ENCODE measurements around the gene FZD1. TPM values are rescaled to one million over a fixed set of nuclear protein-coding genes. Genes with fewer than 3 reads are reported as not detected.

Gene FZD1
- total RNA-seq, 1 experiment from 2014 or later: 3.7 TPM

GRCh38 chr7:91228927-91229558 lies 35.2 kb upstream of the FZD1 start:
- ATAC-seq: no peak
- POLR2A ChIA-PET: no interaction called here
- intact Hi-C loops (cut with micrococcal nuclease): no loop called here
- Histone ChIP-seq H3K27ac (ENCODE audit: low read depth, low read length) (no peak overlapping the region), H3K79me2 (ENCODE audit: insufficient read depth, low read length) (no peaks in the 10 kb centered on the region), H2AFZ (ENCODE audit: low read depth, low read length, poor library complexity, severe bottlenecking) (no peak overlapping the region), H3K9me3 (ENCODE audit: control insufficient read depth in 1 of 2, insufficient read depth in 1 of 2, low read depth in 1 of 2, low read length in 2 of 2) (no peaks in the 10 kb centered on the region), H3K36me3 (ENCODE audit: control insufficient read depth in 1 of 2, insufficient read depth in 2 of 2, low read length in 2 of 2) (no peaks in the 10 kb centered on the region), H3K9ac (ENCODE audit: low read length) (no peak overlapping the region), H3K4me1 (ENCODE audit: control insufficient read depth in 1 of 2, insufficient read depth in 2 of 2, low read length in 2 of 2) (no peaks in the 10 kb centered on the region), H3K4me2 (ENCODE audit: low read length) (no peak overlapping the region), H3K4me3 (replicated peaks in 1 of 2; ENCODE audit: low read depth in 1 of 2, low read length in 2 of 2) (no peak overlapping the region), H3K9me2 (ENCODE audit: insufficient read depth) (no peaks in the 10 kb centered on the region), H4K20me1 (ENCODE audit: insufficient read depth) (no peaks in the 10 kb centered on the region), H3K27me3 (ENCODE audit: insufficient read depth, low read length) (peaks cover 30% of the 10 kb centered on the region; the same call in 1 of the 2 replicates)
- RAD21 ChIA-PET (ENCODE audit: low non-redundant PET in 1 of 2, low total read pairs in 2 of 2, uncharacterized antibody in 2 of 2, unreplicated experiment in 2 of 2): no interaction called here
- DNase-seq (ENCODE audit: low read depth, low spot score): no peak
- CTCF ChIA-PET: no interaction called here
- BruUV-seq (replicated peaks): no TSS peak
- no peak for TF ChIP-seq ZNF274 (IDR thresholded peaks at IDR 0.05; ENCODE audit: low read depth, low read length)

- Histone ChIP-seq H3K4me2 (ENCODE audit: low read length) (no peak overlapping the region), H3K9me2 (ENCODE audit: insufficient read depth) (no peaks in the 10 kb centered on the region), H3K4me1 (ENCODE audit: control insufficient read depth in 1 of 2, insufficient read depth in 2 of 2, low read length in 2 of 2) (no peaks in the 10 kb centered on the region), H3K36me3 (ENCODE audit: control insufficient read depth in 1 of 2, insufficient read depth in 2 of 2, low read length in 2 of 2) (no peaks in the 10 kb centered on the region), H3K9ac (ENCODE audit: low read length) (no peak overlapping the region), H3K79me2 (ENCODE audit: insufficient read depth, low read length) (no peaks in the 10 kb centered on the region), H3K27me3 (ENCODE audit: insufficient read depth, low read length) (peaks cover 30% of the 10 kb centered on the region; the same call in 1 of the 2 replicates), H3K4me3 (replicated peaks in 1 of 2; ENCODE audit: low read depth in 1 of 2, low read length in 2 of 2) (no peak overlapping the region), H4K20me1 (ENCODE audit: insufficient read depth) (no peaks in the 10 kb centered on the region), H3K27ac (ENCODE audit: low read depth, low read length) (no peak overlapping the region), H2AFZ (ENCODE audit: low read depth, low read length, poor library complexity, severe bottlenecking) (no peak overlapping the region), H3K9me3 (ENCODE audit: control insufficient read depth in 1 of 2, insufficient read depth in 1 of 2, low read depth in 1 of 2, low read length in 2 of 2) (no peaks in the 10 kb centered on the region)
- no peak for TF ChIP-seq EZH2 (IDR thresholded peaks at IDR 0.05)
- no peak for TF ChIP-seq EGR1 (IDR thresholded peaks at IDR 0.05; ENCODE audit: low read depth)
- no peak for TF ChIP-seq CEBPB (IDR thresholded peaks at IDR 0.05; ENCODE audit: low read depth)
- no peak for TF ChIP-seq ZBTB33 (IDR thresholded peaks at IDR 0.05; ENCODE audit: extremely low read depth, insufficient replicate concordance, low read length)
- TF ChIP-seq ATF3 (IDR thresholded peaks at IDR 0.05): no peak
- no peak for TF ChIP-seq ELF1 (IDR thresholded peaks at IDR 0.05; ENCODE audit: borderline replicate concordance, low read depth)
- no peak for TF ChIP-seq ZFX (IDR thresholded peaks at IDR 0.05)
- no peak for TF ChIP-seq ZNF274 (IDR thresholded peaks at IDR 0.05; ENCODE audit: low read depth, low read length)
- TF ChIP-seq SRF (IDR thresholded peaks at IDR 0.05; ENCODE audit: low read depth): no peak
- TF ChIP-seq SP1 (IDR thresholded peaks at IDR 0.05; ENCODE audit: low read depth): no peak
- no peak for TF ChIP-seq CTCF (IDR thresholded peaks at IDR 0.05 in 2 of 3, conservative IDR thresholded peaks at IDR 0.05 in 1 of 3; ENCODE audit: borderline replicate concordance in 1 of 3, insufficient read depth in 1 of 3, low read depth in 2 of 3, low read length in 2 of 3)
- ChIA-PET POLR2A (no interaction called here), CTCF (no interaction called here), RAD21 (ENCODE audit: low non-redundant PET in 1 of 2, low total read pairs in 2 of 2, uncharacterized antibody in 2 of 2, unreplicated experiment in 2 of 2) (no interaction called here)
- intact Hi-C loops (cut with micrococcal nuclease): no loop called here
- ATAC-seq: no peak
- no peak for DNase-seq (ENCODE audit: low read depth, low spot score)
- BruUV-seq (replicated peaks): no TSS peak
These were observed 34.1 kb upstream of the FZD1 start for GRCh38 chr7:91230100-91230499.
